WI38 (cell line): ENCODE data around the gene CALN1.

Experiments used
- H3K4me3 ChIP-seq: 2 replicates; pipeline ENCODE4 v1.5.1; 2011; ENCODE audit warnings: low read depth, mild to moderate bottlenecking, control low read depth, low read length
- CTCF ChIP-seq: IDR thresholded peaks from 2 replicates; pipeline ENCODE4 v1.5.1; 2012; ENCODE audit warnings: low read depth, mild to moderate bottlenecking, control low read depth, low read length

CALN1 gene

GRCh38 chr7:72057796-72058195 is 354.3 kb downstream of the CALN1 start:
- H3K4me3 ChIP-seq, result no peak overlapping the region
- no peak for TF ChIP-seq CTCF

GRCh38 chr7:72057231-72057630 is 354.9 kb downstream of the CALN1 start:
- H3K4me3 ChIP-seq, result no peak overlapping the region
- TF ChIP-seq CTCF, result no peak

- no peak overlapping the region for H3K4me3 ChIP-seq
- TF ChIP-seq CTCF, result no peak
These were observed 356.7 kb downstream of the CALN1 start for GRCh38 chr7:72055426-72055825.

GRCh38 chr7:72053292-72053691 is 358.8 kb downstream of the CALN1 start:
- no peak overlapping the region for H3K4me3 ChIP-seq
- no peak for TF ChIP-seq CTCF

GRCh38 chr7:72048420-72048819 is 363.7 kb downstream of the CALN1 start:
- TF ChIP-seq CTCF, result no peak
- H3K4me3 ChIP-seq, result no peak overlapping the region

- TF ChIP-seq CTCF, result no peak
- H3K4me3 ChIP-seq, result no peak overlapping the region
These were observed 369.3 kb downstream of the CALN1 start for GRCh38 chr7:72042855-72043254.

GRCh38 chr7:72040641-72041040 is 371.5 kb downstream of the CALN1 start:
- H3K4me3 ChIP-seq, result no peak overlapping the region
- TF ChIP-seq CTCF, result no peak
